Glomerular visceral epithelial cell (primary cell): ENCODE measurements around the gene LRRC4.

Source experiments
- DNase-seq: peaks from one replicate; pipeline ENCODE4 v3.0.0-alpha.2; 2016; ENCODE audit errors: extremely low spot score

The LRRC4 gene

GRCh38 chr7:127979113-127979727, 52.0 kb downstream of the LRRC4 start:
- DNase-seq = no peak

- DNase-seq = no peak
Measured at GRCh38 chr7:127978421-127978820, 52.8 kb downstream of the LRRC4 start.
